Liver (tissue), 9 donors: ENCODE data around the gene JAZF1. TPM values are rescaled to one million over a fixed set of nuclear protein-coding genes. Genes with fewer than 3 reads are reported as not detected.

Experiments
- DNase-seq: peaks from one replicate; pipeline ENCODE4 v3.0.0-alpha.2; 2017; ENCODE audit warnings: low spot score
- H3K27ac ChIP-seq, 2 donors: one replicate each; pipeline ENCODE4 v1.7.0; 2013; ENCODE audit warnings: inconsistent platforms in 2 of 2, low read length in 2 of 2, control low read depth in 1 of 2, low read depth in 1 of 2, mild to moderate bottlenecking in 1 of 2
- H3K27me3 ChIP-seq, 4 donors: one replicate each; pipeline versions ENCODE4 v1.6.1 to v1.7.0; 2013; ENCODE audit warnings: low read length in 3 of 4, inconsistent platforms in 1 of 4, mild to moderate bottlenecking in 1 of 4, moderate library complexity in 1 of 4; ENCODE audit not compliant: control insufficient read depth in 4 of 4, insufficient read depth in 4 of 4
- H3K36me3 ChIP-seq, 4 donors: one replicate each; pipeline versions ENCODE4 v1.6.1 to v1.7.0; 2013; ENCODE audit warnings: low read length in 3 of 4, mild to moderate bottlenecking in 3 of 4, low read depth in 1 of 4, moderate library complexity in 1 of 4; ENCODE audit not compliant: control insufficient read depth in 4 of 4, insufficient read depth in 3 of 4
- H3K4me1 ChIP-seq, 4 donors: one replicate each; pipeline versions ENCODE4 v1.6.1 to v1.7.0; 2013; ENCODE audit warnings: low read length in 3 of 4, mild to moderate bottlenecking in 3 of 4, moderate library complexity in 1 of 4; ENCODE audit not compliant: control insufficient read depth in 4 of 4, insufficient read depth in 4 of 4
- H3K4me3 ChIP-seq, 3 donors: one replicate each; pipeline versions ENCODE4 v1.6.1 to v1.7.0; 2013; ENCODE audit warnings: low read length in 3 of 3, control low read depth in 1 of 3, low read depth in 1 of 3, mild to moderate bottlenecking in 1 of 3
- H3K9ac ChIP-seq, 2 donors: one replicate each; pipeline ENCODE4 v1.7.0; 2013; ENCODE audit warnings: low read length in 2 of 2, mild to moderate bottlenecking in 2 of 2, moderate library complexity in 2 of 2, control low read depth in 1 of 2, low read depth in 1 of 2
- H3K9me3 ChIP-seq, 4 donors: one replicate each; pipeline versions ENCODE4 v1.6.1 to v1.7.0; 2013; ENCODE audit warnings: low read length in 3 of 4; ENCODE audit not compliant: control insufficient read depth in 4 of 4
- EGR1 ChIP-seq, 2 donors: IDR thresholded peaks; 2 replicates each; pipeline ENCODE4 v1.6.1; 2016 to 2018; ENCODE audit warnings: antibody characterized with exemption in 2 of 2, low read depth in 2 of 2
- FOXA1 ChIP-seq: IDR thresholded peaks from 2 replicates; pipeline ENCODE4 v1.6.1; 2016; ENCODE audit warnings: antibody characterized with exemption
- FOXA2 ChIP-seq: IDR thresholded peaks from 2 replicates; pipeline ENCODE4 v1.6.1; 2016; ENCODE audit warnings: antibody characterized with exemption
- GABPA ChIP-seq, 2 donors: IDR thresholded peaks in 1 of 2; conservative IDR thresholded peaks in 1 of 2; 2 replicates each; pipeline ENCODE4 v1.6.1; 2016; ENCODE audit warnings: antibody characterized with exemption in 2 of 2, mild to moderate bottlenecking in 1 of 2, moderate library complexity in 1 of 2
- HNF4A ChIP-seq, 2 donors: conservative IDR thresholded peaks; 2 replicates each; pipeline ENCODE4 v1.6.1; 2016; ENCODE audit warnings: antibody characterized with exemption in 2 of 2, mild to moderate bottlenecking in 2 of 2
- HNF4G ChIP-seq: IDR thresholded peaks from 2 replicates; pipeline ENCODE4 v1.6.1; 2016; ENCODE audit warnings: antibody characterized with exemption
- JUND ChIP-seq, 2 donors: IDR thresholded peaks; 2 replicates each; pipeline ENCODE4 v1.6.1; 2016; ENCODE audit warnings: antibody characterized with exemption in 2 of 2
- NR2F2 ChIP-seq: IDR thresholded peaks from 2 replicates; pipeline ENCODE4 v1.6.1; 2016; ENCODE audit warnings: antibody characterized with exemption
- RAD21 ChIP-seq, 2 donors: IDR thresholded peaks; 2 replicates each; pipeline ENCODE4 v1.6.1; 2016; ENCODE audit warnings: antibody characterized with exemption in 2 of 2, mild to moderate bottlenecking in 2 of 2
- RXRA ChIP-seq, 2 donors: IDR thresholded peaks; 2 replicates each; pipeline ENCODE4 v1.6.1; 2017 to 2018; ENCODE audit warnings: antibody characterized with exemption in 2 of 2, mild to moderate bottlenecking in 1 of 2
- SP1 ChIP-seq: IDR thresholded peaks from 2 replicates; pipeline ENCODE4 v1.6.1; 2018; ENCODE audit warnings: antibody characterized with exemption, mild to moderate bottlenecking
- YY1 ChIP-seq: IDR thresholded peaks from 2 replicates; pipeline ENCODE4 v1.6.1; 2016; ENCODE audit warnings: antibody characterized with exemption, mild to moderate bottlenecking
- WGBS: extraction: QIAGEN DNeasy Blood & Tissue Kit; methylation state at CpG from one replicate; pipeline ENCODE4 v1.1.7; 2013; 5-methylcytosine and 5-hydroxymethylcytosine counted together
- polyA plus RNA-seq, 2 donors: library from polyadenylated mRNA; stranded (reverse) in 1 of 2; unstranded in 1 of 2; fragments of 200-250 nt in 1 of 2; fragments of >200 nt in 1 of 2; fragmentation: Nextera tagmentation in 1 of 2; extraction: Ambion mirVana in 1 of 2; gene quantifications; one replicate each; pipeline versions ENCODE4 v1.2.1 to v1.2.3, GENCODE V29; 2013 to 2015
- total RNA-seq, 2 donors: library from RNA; depleted of rRNA; stranded (reverse); fragments of >200 nt; gene quantifications; one replicate each; pipeline ENCODE4 v1.2.3, GENCODE V29; 2014
- TF ChIP-seq, protein P1 (sequence below): fragments of 150-350 bp; IDR thresholded peaks from 2 replicates; pipeline ENCODE4 v1.5.1; 2017; ENCODE audit warnings: improper control_type of control experiment, low read depth, low read length; ENCODE audit not compliant: missing input control
- TF ChIP-seq, protein P2 (sequence below): IDR thresholded peaks from 2 replicates; pipeline ENCODE4 v1.6.1; 2016; ENCODE audit warnings: antibody characterized with exemption
- TF ChIP-seq, protein P3 (sequence below): IDR thresholded peaks from 2 replicates; pipeline ENCODE4 v1.6.1; 2016; ENCODE audit warnings: antibody characterized with exemption
- TF ChIP-seq, protein P4 (sequence below): IDR thresholded peaks from 2 replicates; pipeline ENCODE4 v1.6.1; 2016; ENCODE audit warnings: antibody characterized with exemption, mild to moderate bottlenecking
- donor health status: healthy.
- donor health status: healthy.
- donor health status: healthy.
- donor health status: healthy.
- donor health status: healthy.

JAZF1 gene
- total and polyA plus RNA-seq, 4 donors = 2.7 to 17.8 (median 4.0) TPM

DNA sequence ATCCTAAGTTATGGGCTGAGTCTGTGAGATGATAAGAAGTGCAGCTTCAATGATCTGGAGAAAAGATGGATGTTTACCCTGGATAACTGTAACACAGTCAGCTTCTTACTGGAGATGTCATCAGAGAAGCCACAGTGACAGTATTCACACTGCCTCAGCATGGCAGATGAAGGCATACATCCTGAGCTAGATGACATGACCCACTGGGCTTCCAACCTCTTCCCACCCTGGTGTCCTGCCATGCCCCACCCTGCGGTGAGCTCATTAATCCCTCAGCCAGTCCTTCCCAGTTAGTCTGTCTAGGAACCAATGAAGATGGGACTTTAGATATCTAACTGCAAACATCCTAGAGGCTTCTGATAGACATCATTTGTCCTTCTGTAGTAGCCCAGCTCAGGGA, 226.8 kb downstream of the JAZF1 start:
- Histone ChIP-seq H3K4me3 (no peak overlapping the region), H3K4me1 (no peaks in the 10 kb centered on the region), H3K36me3 (peaks cover 0 to 1% (median 0%) of the 10 kb centered on the region in 4 donors), H3K9ac (no peak overlapping the region), H3K27me3 (no peaks in the 10 kb centered on the region), H3K9me3 (no peaks in the 10 kb centered on the region), H3K27ac (no peak overlapping the region)
- DNase-seq = no peak
- TF ChIP-seq HNF4G = no peak
- TF ChIP-seq GABPA (IDR thresholded peaks at IDR 0.05 in 1 of 2, conservative IDR thresholded peaks at IDR 0.05 in 1 of 2) = no peak
- no peak for TF ChIP-seq EGR1 (IDR thresholded peaks at IDR 0.05; ENCODE audit: low read depth in 2 of 2)
- TF ChIP-seq, protein P1, sequence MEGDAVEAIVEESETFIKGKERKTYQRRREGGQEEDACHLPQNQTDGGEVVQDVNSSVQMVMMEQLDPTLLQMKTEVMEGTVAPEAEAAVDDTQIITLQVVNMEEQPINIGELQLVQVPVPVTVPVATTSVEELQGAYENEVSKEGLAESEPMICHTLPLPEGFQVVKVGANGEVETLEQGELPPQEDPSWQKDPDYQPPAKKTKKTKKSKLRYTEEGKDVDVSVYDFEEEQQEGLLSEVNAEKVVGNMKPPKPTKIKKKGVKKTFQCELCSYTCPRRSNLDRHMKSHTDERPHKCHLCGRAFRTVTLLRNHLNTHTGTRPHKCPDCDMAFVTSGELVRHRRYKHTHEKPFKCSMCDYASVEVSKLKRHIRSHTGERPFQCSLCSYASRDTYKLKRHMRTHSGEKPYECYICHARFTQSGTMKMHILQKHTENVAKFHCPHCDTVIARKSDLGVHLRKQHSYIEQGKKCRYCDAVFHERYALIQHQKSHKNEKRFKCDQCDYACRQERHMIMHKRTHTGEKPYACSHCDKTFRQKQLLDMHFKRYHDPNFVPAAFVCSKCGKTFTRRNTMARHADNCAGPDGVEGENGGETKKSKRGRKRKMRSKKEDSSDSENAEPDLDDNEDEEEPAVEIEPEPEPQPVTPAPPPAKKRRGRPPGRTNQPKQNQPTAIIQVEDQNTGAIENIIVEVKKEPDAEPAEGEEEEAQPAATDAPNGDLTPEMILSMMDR = no peak
- TF ChIP-seq, protein P2, sequence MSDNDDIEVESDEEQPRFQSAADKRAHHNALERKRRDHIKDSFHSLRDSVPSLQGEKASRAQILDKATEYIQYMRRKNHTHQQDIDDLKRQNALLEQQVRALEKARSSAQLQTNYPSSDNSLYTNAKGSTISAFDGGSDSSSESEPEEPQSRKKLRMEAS = no peak
- TF ChIP-seq, protein P3, sequence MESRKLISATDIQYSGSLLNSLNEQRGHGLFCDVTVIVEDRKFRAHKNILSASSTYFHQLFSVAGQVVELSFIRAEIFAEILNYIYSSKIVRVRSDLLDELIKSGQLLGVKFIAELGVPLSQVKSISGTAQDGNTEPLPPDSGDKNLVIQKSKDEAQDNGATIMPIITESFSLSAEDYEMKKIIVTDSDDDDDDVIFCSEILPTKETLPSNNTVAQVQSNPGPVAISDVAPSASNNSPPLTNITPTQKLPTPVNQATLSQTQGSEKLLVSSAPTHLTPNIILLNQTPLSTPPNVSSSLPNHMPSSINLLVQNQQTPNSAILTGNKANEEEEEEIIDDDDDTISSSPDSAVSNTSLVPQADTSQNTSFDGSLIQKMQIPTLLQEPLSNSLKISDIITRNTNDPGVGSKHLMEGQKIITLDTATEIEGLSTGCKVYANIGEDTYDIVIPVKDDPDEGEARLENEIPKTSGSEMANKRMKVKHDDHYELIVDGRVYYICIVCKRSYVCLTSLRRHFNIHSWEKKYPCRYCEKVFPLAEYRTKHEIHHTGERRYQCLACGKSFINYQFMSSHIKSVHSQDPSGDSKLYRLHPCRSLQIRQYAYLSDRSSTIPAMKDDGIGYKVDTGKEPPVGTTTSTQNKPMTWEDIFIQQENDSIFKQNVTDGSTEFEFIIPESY = no peak
- TF ChIP-seq YY1 = no peak
- TF ChIP-seq RXRA (IDR thresholded peaks at IDR 0.05) = no peak
- TF ChIP-seq FOXA2 = no peak
- no peak for TF ChIP-seq HNF4A (conservative IDR thresholded peaks at IDR 0.05)
- TF ChIP-seq JUND (IDR thresholded peaks at IDR 0.05) = no peak
- no peak for TF ChIP-seq SP1
- TF ChIP-seq NR2F2 = no peak
- TF ChIP-seq, protein P4, sequence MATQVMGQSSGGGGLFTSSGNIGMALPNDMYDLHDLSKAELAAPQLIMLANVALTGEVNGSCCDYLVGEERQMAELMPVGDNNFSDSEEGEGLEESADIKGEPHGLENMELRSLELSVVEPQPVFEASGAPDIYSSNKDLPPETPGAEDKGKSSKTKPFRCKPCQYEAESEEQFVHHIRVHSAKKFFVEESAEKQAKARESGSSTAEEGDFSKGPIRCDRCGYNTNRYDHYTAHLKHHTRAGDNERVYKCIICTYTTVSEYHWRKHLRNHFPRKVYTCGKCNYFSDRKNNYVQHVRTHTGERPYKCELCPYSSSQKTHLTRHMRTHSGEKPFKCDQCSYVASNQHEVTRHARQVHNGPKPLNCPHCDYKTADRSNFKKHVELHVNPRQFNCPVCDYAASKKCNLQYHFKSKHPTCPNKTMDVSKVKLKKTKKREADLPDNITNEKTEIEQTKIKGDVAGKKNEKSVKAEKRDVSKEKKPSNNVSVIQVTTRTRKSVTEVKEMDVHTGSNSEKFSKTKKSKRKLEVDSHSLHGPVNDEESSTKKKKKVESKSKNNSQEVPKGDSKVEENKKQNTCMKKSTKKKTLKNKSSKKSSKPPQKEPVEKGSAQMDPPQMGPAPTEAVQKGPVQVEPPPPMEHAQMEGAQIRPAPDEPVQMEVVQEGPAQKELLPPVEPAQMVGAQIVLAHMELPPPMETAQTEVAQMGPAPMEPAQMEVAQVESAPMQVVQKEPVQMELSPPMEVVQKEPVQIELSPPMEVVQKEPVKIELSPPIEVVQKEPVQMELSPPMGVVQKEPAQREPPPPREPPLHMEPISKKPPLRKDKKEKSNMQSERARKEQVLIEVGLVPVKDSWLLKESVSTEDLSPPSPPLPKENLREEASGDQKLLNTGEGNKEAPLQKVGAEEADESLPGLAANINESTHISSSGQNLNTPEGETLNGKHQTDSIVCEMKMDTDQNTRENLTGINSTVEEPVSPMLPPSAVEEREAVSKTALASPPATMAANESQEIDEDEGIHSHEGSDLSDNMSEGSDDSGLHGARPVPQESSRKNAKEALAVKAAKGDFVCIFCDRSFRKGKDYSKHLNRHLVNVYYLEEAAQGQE = no peak
- TF ChIP-seq FOXA1 = no peak
- TF ChIP-seq RAD21 (IDR thresholded peaks at IDR 0.05) = no peak
- 100% methylated on average over 1 of the region's 1 CpG for whole genome bisulfite sequencing

DNA sequence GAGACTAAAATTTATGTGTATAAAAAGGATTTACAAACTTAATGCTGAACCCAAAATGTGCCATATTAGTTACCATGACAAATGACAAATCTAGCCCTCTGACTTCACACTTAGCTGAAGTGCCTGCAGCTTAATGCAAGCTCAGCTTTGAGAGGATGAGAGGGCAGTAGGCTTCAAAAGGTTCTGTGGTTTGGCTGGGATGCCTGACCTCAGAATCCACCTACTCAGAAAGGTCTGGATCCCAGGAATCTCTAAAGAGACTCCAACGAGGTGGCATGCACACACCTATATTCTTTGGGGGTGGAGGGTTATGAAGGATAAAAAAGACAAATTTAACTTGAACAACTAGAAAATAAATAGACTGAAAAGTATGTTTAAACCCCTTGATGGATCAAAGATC, 227.2 kb downstream of the JAZF1 start:
- WGBS = 87% methylated on average over 1 of the region's 1 CpG
- peaks cover 0 to 1% (median 0%) of the 10 kb centered on the region in 4 donors for H3K36me3 ChIP-seq
- DNase-seq = no peak
- no peaks in the 10 kb centered on the region for H3K27me3 ChIP-seq
- no peak overlapping the region for H3K9ac ChIP-seq
- no peaks in the 10 kb centered on the region for H3K4me1 ChIP-seq
- H3K27ac ChIP-seq = no peak overlapping the region
- no peaks in the 10 kb centered on the region for H3K9me3 ChIP-seq
- H3K4me3 ChIP-seq = no peak overlapping the region
- no peak for TF ChIP-seq NR2F2
- TF ChIP-seq, protein P1 = no peak
- no peak for TF ChIP-seq SP1
- TF ChIP-seq RAD21 (IDR thresholded peaks at IDR 0.05) = no peak
- TF ChIP-seq, protein P4 = no peak
- TF ChIP-seq FOXA2 = no peak
- TF ChIP-seq FOXA1 = no peak
- TF ChIP-seq HNF4A (conservative IDR thresholded peaks at IDR 0.05) = no peak
- TF ChIP-seq HNF4G = no peak
- TF ChIP-seq RXRA (IDR thresholded peaks at IDR 0.05) = no peak
- TF ChIP-seq JUND (IDR thresholded peaks at IDR 0.05) = no peak
